GM20431 (cell line): Measurements from ENCODE around the gene ME3.
"Not testable (repeated sequence)": the region's sequence is repeated elsewhere in the genome, so short reads cannot be mapped to it uniquely, and the experiment has no call there.

Experiments used
- in situ Hi-C: fragments of 300-500 bp; cut with MseI, MboI; formaldehyde crosslinking; loops from one replicate; pipeline ENCODE4 v1.15.0; 2020; ENCODE audit warnings: low sequenced_read_pairs; ENCODE audit not compliant: unreplicated experiment

The ME3 gene

DNA sequence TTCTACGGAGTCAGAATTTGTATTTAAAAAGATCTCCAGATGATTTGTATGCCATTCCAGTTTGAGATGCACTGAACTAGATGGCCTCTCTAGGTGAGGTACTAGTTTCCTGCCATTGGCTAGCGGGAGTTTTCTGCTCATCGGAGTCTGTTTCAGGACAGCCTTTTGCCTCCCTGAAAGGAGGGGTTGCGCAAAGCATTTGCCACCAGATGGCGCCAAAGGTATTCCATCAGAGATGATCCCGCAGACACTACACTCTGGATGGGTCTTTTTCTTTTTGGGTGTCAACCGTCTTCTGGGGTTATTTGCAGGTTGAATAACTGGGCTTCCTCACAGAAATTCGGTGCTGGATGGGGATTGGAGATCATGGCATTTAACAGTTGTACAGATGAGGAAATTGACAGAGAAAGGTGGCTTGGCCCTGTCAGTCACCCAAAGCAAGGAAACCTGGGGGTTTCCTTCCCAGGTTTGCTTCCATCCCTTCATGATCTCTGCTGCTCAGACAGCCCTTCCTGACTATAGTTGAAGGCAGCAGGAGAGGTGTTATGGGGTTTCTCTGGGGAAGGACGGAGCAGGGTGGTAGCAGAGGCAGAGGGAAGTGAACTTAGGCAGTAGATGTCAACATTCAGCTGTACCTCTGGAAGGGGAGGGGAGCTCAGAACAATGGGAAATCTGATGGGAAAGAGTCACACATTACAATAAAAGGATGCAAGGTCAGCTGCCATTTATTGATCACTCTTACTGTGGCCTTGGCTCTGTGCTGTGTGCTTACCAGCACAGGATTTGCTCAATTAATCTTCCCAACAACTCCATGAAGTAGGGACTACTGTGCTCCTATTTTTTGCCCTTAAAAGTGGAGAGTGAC, 216.1 kb downstream of the ME3 start:
- in situ Hi-C loops: no loop called here

DNA sequence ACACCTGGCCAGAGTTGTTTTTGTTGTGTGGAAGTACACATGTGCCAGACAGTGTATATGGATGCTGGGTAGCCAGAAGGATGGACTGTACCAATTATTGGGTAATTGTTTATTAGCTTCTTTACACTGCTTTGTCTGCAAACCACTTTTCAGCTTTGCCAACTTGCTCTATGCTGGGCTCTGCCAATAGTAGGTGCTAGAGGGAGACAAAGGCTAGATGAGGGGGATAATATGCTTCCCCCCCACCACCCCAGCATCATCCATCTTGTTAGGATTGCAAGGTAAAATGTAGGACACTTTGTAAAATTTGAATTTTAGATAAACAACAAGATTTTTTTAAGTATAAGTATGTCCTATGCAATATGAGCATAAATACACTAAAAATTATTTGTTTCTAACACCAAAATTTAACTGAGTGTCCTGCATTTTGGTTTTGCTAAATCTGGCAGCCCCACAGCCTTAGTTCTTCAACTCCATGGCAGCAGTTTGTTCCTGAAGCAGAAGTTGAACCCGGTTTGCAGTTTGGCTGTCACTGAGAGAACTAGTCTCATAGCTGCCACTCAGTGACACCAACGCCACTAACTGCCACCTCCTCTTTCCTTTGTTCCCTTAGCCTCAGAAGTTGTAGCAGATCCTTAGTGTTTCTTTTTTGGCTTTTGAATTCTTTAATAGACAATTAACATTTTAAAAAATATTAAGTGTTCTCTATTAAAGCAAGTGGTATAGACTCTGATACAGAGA, 219.0 kb downstream of the ME3 start:
- in situ Hi-C loops: no loop called here

DNA sequence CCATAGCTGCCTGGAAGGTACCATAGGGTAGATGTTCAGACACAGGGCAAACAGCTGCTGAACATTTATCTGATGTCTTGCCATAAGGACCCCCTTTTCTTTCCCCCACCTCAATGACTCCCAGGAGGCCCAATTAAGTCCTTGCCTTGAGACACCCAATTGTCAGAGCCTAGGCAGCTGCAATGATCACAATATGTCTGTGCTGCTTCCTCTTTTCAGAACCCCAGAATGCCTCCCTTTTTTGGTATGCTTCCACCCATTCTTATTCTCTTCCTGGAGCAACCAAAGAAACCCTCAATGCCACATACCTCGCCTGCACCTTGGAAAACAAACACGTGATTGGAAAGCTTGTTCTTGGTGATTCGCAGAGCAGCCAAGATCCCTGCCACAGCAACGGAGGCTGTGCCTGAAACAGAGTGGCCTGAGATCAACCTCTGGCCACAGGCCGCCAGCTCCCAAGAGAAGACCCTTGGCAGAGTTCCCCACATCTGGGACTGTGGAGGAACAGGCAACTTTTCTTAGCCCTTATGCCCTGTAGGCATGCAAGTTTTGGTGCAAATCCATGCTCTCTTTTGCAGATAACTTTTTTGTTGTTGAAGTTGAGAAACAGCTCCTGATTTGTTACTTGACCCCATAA, 222.3 kb downstream of the ME3 start:
- in situ Hi-C loops: no loop called here

DNA sequence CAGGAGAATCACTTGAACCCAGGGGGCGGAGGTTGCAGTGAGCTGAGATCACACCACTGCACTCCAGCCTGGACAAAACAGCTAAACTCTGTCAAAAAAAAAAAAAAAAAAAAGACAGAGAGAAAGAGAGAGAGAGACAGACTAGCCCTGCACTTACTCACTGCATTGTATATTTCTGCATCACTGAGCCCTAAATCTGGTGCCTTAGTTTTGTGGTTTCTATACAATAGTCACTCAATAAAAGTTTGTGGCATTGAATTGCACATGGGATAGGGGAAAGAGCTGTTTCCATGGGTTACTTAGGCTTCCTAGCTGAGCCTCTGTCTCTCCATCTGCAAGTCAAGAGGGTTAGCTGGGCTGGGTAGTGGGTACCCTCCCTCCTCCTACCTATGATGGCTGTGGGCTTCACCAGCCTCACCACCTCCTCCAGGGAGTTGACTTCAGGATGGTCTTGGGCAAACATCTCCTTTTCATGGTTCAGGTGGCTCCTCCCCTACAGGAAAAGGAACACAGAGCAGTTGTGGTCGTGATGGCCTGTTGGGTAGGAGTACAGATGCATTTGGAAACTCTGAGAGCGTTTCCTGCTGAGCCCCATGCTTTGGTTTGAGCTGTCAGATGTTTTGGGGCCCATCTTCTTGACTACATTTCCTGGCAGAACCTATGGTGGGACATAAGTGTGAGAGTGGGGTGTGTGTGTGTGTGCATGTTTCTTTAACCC, 224.5 kb downstream of the ME3 start:
- in situ Hi-C loops: no loop called here

DNA sequence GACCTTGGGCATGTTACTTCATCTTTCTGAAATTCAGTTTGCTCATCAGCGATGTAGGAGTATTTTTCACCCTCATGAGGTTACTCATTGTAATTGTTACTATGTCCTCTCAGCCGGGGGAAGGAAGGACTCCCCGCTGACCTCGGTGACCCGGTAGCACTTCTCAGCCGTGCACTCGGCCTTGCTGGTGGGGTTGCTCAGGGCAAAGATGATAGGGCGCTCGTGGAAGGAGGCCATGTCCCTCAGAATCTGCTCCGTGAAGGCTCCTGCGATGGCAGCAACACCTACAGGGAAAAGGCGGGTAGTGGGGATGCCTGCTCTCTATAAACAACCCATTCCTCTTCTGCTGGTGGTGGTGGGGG, 225.5 kb downstream of the ME3 start:
- in situ Hi-C loops: no loop called here

DNA sequence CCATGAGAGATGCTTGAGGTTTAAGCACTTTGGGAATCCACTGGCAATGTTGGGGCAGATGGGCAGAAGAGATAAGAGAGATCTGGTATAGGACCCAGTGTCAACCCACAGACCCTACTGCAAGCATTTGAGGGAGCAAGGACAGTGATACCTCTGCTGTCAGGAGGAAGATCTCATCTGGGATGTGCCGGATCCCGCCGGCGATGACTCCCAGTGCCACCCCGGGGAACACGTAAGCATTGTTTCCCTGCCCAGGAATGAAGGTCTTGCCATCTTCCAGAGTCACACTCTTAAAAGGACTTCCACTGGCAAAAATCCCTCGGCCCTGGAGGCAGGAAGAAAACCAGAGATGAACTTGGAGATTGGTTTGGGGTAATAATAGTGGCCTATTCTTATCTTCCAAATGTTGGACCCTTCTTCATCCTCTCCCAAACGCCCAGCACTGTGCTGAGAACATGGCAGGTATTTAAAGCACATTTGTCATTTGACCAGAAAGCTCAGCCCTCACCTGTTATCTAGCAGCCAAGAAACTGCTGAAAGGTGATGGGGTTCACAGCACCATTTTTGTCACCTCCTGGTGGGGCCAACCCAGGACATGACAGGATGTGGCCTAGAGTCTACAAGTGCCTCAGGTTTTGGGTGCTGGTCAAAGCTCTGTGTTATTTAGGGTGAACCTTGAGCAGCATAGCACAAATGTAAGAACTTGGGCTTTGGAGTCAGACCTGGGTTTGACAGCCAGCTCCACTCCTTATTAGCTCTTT, 226.1 kb downstream of the ME3 start:
- in situ Hi-C loops: no loop called here

DNA sequence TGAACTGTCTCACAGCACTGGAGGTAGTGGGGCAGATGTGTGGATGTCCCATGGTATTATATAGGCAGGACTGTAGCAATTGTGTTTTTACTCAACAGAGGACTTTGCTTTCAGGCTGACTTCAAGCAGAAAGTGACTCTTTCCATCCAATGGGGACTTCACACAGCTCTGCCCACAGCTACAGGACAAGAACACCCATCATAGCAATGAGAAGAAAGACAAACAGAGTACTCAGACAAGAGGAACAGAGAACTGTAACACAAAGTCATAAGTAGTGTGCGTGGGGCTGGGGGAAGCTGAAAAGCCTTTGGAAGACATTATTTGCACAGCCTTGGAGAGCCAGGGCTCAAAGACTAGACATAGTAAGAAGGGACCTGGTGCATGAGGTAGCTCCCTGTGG, 227.4 kb downstream of the ME3 start:
- in situ Hi-C loops: no loop called here

DNA sequence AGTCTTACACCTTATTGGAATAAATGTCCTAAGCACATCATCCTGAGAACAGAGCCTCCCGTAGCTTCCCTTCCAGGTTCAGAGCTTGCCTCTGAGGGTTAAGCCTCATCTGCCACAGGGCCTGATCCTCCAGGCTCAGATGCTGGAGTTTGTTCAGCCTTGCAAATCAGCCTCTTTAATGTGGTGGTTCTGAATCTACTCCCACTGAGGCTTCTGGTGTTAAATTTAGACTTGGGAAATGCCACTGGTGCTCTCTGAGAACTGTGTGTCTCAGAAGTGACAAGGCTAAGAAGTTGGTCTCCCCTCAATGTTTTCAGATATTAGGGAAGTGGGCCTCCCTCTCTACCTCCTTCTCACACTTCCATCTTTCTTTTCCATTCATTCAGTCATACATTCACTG, 229.0 kb downstream of the ME3 start:
- in situ Hi-C loops: no loop called here

DNA sequence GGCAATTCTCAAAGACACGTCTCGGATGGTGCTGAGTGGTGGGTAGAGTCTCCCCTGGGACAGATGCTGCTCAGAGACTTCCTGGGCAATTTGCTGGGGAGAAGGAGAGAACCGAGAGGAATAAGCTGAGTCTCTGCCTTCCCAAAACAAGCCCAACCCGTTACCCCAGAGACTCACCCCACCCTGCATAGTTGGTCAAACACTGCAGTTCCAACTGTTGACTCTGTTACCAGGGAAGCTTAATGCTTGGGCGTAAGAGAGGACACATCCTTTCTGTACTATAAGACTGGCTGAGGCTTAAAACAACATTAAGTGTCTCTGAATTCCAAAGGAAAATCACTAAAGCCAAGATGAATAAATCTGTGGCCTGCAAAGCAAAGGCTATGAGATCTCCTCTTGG, 229.6 kb downstream of the ME3 start:
- in situ Hi-C loops: no loop called here

DNA sequence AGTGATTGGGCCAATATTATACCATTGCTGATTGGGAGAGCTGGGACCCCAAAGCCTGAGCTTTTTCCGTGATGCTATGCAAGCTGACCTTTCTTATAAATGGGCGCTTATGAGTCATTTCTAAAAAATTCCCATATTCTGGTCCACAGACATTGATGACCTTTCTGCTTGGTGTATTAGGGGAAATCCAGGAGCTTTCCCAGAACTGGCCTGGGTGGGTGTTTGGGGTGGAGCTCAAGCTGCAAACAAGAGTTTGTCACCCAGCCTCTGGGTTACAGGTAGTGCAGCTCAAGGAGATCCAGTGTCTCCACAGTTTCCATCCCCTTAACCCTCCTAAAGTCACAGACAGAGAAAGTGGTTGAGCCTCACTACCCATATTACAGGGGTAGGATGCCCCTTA, 230.0 kb downstream of the ME3 start:
- in situ Hi-C loops: no loop called here

DNA sequence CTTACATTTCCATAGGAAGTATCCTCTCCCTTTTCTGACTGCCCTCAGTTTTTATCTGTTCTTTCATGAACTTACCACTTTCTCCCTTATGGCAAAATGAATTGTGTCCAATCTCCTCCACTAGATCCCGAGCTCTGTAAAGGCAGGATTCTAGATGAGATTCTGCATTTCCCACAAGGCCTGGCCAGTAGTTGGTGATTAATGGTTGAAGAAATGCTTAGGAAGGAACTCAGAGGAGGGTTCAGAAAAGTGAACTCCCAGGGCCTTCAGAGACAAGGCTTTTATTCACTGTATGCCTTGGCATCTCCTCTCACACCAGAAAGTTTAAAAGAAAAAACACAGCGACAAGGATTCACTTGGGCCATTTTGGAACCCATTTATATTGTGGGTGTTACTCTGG, 231.6 kb downstream of the ME3 start:
- in situ Hi-C loops: no loop called here

DNA sequence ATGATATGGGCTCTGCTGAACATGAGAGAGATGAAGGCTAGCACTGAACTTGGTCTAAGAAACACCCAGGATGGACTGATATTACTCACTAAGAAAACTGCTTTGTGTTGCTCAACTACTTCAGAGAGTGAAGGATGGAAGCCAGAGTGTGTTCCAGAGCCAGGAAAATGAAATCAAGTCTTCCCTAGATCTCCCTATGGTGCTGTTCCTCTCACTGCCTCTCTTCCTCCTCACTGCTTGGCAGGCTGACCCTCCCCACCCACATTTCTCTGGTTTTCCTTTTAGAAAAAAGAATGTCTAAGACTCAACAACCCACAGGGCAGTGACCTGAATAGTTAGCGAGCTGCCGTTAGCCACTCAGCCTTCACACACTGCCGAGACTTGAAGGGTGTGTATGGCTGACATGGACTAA, 232.1 kb downstream of the ME3 start:
- in situ Hi-C loops: no loop called here

DNA sequence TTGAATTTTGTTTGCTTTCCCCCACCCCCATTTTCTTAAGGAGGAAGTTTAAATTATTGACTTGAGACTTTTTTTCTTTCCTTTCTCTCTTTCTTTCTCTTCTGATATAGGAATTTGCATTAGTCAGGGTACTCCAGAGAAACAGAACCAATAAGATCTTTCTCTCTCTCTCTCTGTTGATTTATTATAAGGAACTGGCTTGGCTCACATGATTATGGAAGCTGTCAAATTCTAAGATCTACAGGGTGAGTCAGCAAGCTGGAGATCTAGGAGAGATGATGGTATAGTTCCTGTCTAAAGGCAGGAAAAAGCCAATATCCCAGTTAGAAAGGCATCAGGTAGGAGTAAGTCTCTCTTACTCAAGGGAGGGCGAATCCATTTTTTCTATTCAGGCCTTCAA, 233.7 kb downstream of the ME3 start:
- in situ Hi-C loops: no loop called here

DNA sequence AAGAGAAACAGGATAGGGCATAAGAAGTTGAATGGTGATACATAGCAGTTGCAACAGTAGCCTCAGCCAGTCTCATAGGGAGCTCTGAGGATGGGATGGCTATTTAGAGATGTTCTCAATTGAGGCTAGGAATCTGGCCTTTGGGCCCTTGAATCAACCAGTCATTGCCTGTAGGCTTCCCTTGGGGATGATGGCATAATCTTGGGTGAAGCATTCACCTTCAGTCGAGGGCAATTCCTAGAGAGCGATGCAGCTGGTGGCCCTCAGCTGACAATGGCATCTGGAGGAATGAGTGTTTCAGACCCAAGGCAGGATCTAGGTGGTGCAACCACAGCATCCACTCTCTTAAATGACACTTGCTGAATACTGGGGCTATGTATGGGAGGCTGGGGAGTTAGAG, 236.7 kb downstream of the ME3 start:
- in situ Hi-C loops: no loop called here

DNA sequence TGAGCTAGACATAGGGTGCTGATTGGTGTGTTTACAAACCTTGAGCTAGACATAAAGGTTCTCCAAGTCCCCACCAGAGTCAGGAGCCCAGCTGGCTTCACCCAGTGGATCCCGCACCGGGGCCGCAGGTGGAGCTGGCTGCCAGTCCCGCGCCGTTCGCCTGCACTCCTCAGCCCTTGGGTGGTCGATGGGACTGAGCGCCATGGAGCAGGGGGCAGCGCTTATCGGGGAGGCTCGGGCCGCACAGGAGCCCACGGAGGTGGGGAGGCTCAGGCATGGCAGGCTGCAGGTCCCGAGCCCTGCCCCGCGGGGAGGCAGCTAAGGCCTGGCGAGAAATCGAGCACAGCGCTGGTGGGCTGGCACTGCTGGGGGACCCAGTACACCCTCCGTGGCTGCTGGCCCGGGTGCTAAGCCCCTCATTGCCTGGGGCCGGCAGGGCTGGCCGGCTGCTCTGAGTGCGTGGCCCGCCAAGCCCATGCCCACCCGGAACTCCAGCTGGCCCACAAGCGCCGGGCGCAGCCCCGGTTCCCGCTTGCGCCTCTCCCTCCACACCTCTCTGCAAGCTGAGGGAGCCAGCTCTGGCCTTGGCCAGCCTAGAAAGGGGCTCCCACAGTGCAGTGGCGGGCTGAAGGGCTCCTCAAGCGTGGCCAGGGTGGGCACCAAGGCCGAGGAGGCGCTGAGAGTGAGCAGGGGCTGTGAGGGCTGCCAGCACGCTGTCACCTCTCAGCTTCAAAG, 238.9 kb downstream of the ME3 start:
- in situ Hi-C loops: not testable (repeated sequence)

DNA sequence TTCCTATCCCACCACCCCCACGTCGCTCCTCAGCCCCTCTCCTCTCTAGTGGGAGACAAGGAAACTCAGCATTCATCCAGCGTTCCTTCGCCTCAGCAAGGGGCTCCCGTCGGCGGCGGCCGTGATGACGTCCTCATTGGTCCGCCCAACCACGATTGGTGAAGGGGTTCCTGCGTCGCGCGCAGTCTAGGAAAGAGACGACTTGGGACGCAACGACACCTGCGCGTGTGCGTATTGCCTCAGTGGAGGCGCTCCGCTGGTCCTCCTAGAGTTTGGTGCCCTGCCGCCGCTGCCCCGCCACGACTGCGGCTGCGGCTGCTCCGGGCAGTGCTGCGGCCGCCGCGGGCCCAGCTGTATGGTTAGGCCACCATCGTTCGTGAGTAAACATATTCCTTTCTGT, 241.2 kb downstream of the ME3 start:
- in situ Hi-C loops: no loop called here

DNA sequence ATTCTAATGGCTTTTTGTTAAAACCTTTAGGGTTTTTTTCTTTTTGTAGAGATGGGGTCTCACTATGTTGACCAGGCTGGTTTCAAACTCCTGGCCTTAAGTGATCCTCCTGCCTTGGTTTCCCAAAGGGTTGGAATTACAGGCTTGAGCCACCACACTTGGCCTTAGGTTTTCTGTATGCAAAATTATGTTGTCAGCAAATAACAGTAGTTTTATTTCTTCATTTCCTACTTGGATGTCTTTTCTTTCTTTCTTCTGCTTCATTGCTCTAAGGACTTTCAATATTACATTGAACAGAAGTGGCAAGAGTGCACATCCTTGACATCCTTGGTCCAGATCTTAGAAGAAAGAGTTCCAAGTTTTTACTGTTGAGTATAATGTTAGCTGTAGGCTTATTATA, 245.0 kb downstream of the ME3 start:
- in situ Hi-C loops: no loop called here

DNA sequence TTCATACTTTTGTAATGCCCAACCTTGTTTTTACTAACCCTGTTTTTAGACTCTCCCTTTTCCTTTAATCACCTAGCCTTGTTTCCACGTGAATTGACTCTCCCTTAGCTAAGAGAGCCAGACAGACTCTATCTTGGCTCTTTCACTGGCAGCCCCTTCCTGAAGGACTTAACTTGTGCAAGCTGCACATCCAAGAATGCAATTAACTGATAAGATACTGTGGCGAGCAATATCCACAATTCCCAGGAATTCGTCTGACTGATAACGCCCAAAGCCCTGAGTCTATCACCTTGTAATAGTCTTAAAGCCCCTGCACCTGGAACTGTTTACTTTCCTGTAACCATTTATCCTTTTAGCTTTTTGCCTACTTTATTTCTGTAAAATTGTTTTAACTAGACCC, 248.9 kb downstream of the ME3 start:
- in situ Hi-C loops: not testable (repeated sequence)

DNA sequence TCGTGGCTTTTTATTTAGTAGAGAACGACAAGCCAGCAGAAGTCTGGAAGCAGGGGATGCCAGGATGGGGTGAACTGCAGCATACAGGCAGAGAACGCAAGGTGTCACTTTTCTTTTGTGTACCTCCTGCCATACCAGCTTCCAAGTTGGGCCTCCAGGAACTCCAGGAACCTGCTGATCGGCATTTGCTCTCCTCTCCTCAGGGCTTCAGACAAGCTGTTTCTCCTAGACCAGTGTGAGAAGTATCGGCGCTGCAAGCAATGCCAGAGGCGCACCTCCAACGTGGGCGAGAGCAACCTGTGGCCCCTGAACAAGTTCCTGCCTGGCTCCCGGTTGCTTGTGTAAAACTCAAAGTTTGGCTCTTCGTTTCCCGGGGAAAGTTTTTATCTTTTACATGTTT, 250.0 kb downstream of the ME3 start:
- in situ Hi-C loops: no loop called here
